DND-41 (cell line): Measurements from ENCODE around the gene FBXO11.
"Not testable (repeated sequence)": the region's sequence is repeated elsewhere in the genome, so short reads cannot be mapped to it uniquely, and the experiment has no call there.

ENCODE experiments used
- ATAC-seq: fragments of 200-7000 bp; cut with Tn5 transposase; 3 replicates; pipeline ENCODE4 v1.9.1; 2021; ENCODE audit warnings: low read depth; ENCODE audit not compliant: insufficient read depth
- DNase-seq: peaks from one replicate; pipeline ENCODE4 v3.0.0-alpha.2; 2020
- H2AFZ ChIP-seq: 2 replicates; pipeline ENCODE4 v1.6.0; 2012; ENCODE audit warnings: low read depth, low read length
- H3K27ac ChIP-seq: 2 replicates; pipeline ENCODE4 v1.5.1; 2012; ENCODE audit warnings: low read length, inconsistent platforms
- H3K27me3 ChIP-seq: fragments of 200-600 bp; sonication (generic); 2 replicates; pipeline ENCODE4 v1.6.0; 2012; ENCODE audit warnings: low read length, mild to moderate bottlenecking, inconsistent platforms; ENCODE audit not compliant: insufficient read depth, poor library complexity
- H3K36me3 ChIP-seq: 2 replicates; pipeline ENCODE4 v1.5.1; 2012; ENCODE audit warnings: low read length, inconsistent platforms; ENCODE audit not compliant: insufficient read depth
- H3K4me1 ChIP-seq: 2 replicates; pipeline ENCODE4 v1.5.1; 2012; ENCODE audit warnings: mild to moderate bottlenecking, low read length; ENCODE audit not compliant: insufficient read depth
- H3K4me2 ChIP-seq: 2 replicates; pipeline ENCODE4 v1.6.0; 2012; ENCODE audit warnings: mild to moderate bottlenecking, moderate library complexity, low read length, inconsistent platforms; ENCODE audit not compliant: insufficient read depth
- H3K4me3 ChIP-seq, 2 experiments: fragments of 200-600 bp in 1 of 2; shearing (Covaris generic) in 1 of 2; 2 replicates each; pipeline ENCODE4 v1.5.1; 2012 to 2016; ENCODE audit warnings: inconsistent platforms in 2 of 2, low read length in 2 of 2, mild to moderate bottlenecking in 2 of 2, low read depth in 1 of 2, moderate library complexity in 1 of 2
- H3K79me2 ChIP-seq: 2 replicates; pipeline ENCODE4 v1.6.0; 2012; ENCODE audit warnings: low read length, inconsistent platforms; ENCODE audit not compliant: insufficient read depth
- H3K9ac ChIP-seq: 2 replicates; pipeline ENCODE4 v1.6.0; 2012; ENCODE audit warnings: low read depth, mild to moderate bottlenecking, inconsistent platforms, low read length, moderate library complexity
- H3K9me3 ChIP-seq: 2 replicates; pipeline ENCODE4 v1.5.1; 2012; ENCODE audit warnings: low read length, moderate library complexity, mild to moderate bottlenecking, inconsistent platforms; ENCODE audit not compliant: insufficient read depth, severe bottlenecking
- H4K20me1 ChIP-seq: 2 replicates; pipeline ENCODE4 v1.6.0; 2012; ENCODE audit warnings: low read length; ENCODE audit not compliant: insufficient read depth
- EZH2 ChIP-seq: IDR thresholded peaks from 3 replicates; pipeline ENCODE4 v1.6.1; 2012; ENCODE audit warnings: borderline replicate concordance, low read depth, mild to moderate bottlenecking, moderate library complexity, low read length, inconsistent platforms; ENCODE audit not compliant: severe bottlenecking
- TF ChIP-seq, protein P1 (sequence below): IDR thresholded peaks from 2 replicates; pipeline ENCODE4 v1.5.1; 2012; ENCODE audit warnings: borderline replicate concordance, low read length, moderate library complexity, mild to moderate bottlenecking; ENCODE audit not compliant: poor library complexity, severe bottlenecking; ENCODE audit errors: extremely low read depth

The FBXO11 gene

DNA sequence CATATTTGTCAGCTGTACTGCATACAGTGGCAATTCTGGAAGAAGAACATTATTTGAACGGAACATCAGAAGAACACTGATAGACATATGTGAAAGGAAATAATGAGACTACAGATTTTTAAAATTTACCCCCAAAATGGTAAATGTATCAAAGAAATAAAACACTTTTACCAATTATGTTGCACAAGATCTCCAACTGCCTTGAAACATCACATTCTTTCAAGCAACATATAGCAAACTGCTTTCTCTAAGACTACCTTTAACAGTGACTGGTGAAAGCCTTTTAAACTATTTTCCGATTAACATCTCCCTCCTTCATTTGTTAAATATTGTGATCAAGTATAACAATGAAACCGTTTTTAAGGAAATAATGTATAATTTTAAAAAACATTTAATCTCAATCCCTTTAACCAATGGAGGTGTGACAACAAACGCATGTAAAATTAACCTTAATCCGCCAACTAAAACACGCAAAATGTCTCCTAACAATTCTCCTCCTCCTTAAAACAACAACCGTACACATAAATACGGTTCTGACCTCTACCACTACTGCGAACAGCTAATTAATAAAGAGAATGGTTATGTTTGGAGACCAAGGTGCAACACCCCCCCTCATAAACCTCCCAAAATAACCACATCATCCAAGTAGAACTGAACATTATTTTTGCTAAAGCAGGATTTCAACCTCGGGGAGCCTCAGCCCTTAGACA lies 2.4 kb downstream of the FBXO11 start:
- peak overlapping the region; percentile 97 for H3K27ac ChIP-seq
- no peak for DNase-seq
- H3K4me1 ChIP-seq = peaks cover 50% of the 10 kb centered on the region
- H3K27me3 ChIP-seq = no peaks in the 10 kb centered on the region
- peak overlapping the region; percentile 76 for H2AFZ ChIP-seq
- peak overlapping the region; percentile 72 for H3K4me2 ChIP-seq
- TF ChIP-seq, protein P1, sequence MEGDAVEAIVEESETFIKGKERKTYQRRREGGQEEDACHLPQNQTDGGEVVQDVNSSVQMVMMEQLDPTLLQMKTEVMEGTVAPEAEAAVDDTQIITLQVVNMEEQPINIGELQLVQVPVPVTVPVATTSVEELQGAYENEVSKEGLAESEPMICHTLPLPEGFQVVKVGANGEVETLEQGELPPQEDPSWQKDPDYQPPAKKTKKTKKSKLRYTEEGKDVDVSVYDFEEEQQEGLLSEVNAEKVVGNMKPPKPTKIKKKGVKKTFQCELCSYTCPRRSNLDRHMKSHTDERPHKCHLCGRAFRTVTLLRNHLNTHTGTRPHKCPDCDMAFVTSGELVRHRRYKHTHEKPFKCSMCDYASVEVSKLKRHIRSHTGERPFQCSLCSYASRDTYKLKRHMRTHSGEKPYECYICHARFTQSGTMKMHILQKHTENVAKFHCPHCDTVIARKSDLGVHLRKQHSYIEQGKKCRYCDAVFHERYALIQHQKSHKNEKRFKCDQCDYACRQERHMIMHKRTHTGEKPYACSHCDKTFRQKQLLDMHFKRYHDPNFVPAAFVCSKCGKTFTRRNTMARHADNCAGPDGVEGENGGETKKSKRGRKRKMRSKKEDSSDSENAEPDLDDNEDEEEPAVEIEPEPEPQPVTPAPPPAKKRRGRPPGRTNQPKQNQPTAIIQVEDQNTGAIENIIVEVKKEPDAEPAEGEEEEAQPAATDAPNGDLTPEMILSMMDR = no peak
- no peak for TF ChIP-seq EZH2
- peaks cover 68% of the 10 kb centered on the region for H3K79me2 ChIP-seq
- no peaks in the 10 kb centered on the region for H3K9me3 ChIP-seq
- peak overlapping the region; percentile 94 for H3K9ac ChIP-seq
- H4K20me1 ChIP-seq = peaks cover 48% of the 10 kb centered on the region
- peaks cover 9% of the 10 kb centered on the region for H3K36me3 ChIP-seq
- no peak for ATAC-seq
- H3K4me3 ChIP-seq = peak overlapping the region; percentile 93 to 96; a peak in 3 of 4 replicates

DNA sequence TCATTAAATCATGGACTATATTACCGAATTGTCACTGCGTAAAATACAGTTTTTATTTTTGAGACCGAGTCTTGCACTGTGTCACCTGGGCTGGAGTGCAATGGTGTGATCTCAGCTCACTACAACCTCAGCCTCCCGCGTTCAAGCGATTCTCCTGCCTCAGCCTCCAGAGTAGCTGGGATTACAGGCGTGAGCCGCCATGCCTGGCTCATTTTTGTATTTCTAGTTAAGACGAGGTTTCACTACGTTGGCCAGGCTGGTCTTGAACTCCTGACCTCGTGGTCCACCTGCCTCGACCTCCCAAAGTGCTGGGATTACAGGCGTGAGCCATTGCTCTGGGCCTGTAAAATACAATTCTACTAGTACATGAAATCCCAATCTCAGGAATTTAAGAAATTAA lies 4.4 kb downstream of the FBXO11 start:
- not testable (repeated sequence) for H3K27me3 ChIP-seq, ATAC-seq, DNase-seq, H2AFZ ChIP-seq, H3K27ac ChIP-seq, H3K9me3 ChIP-seq, H3K9ac ChIP-seq
- 0 out of 4 replicates have a peak overlapping the region, but pooled peaks of 1 of the 2 experiments have one; percentile 93 for H3K4me3 ChIP-seq
- H3K79me2 ChIP-seq = peaks cover 89% of the 10 kb centered on the region
- peak overlapping the region; percentile 72 for H3K4me2 ChIP-seq
- peaks cover 62% of the 10 kb centered on the region for H4K20me1 ChIP-seq
- peaks cover 15% of the 10 kb centered on the region for H3K36me3 ChIP-seq
- H3K4me1 ChIP-seq = peaks cover 36% of the 10 kb centered on the region

DNA sequence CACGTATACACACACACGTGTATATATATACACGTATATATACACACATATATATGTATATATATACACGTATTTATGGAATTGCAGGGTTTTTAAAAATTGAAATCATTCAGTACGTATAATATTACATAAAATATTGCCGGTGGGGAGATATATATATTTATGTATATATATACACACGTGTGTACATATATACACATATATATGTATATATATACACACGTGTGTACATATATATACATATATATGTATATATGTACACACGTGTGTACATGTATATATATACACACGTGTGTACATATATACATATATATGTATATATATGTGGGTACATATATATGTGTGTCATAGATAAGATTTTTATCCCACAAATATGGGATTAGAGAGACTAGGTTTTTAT lies 5.4 kb downstream of the FBXO11 start:
- ATAC-seq (no peak), DNase-seq (no peak)
- no peaks in the 10 kb centered on the region for H3K9me3 ChIP-seq
- peaks cover 40% of the 10 kb centered on the region for H3K4me1 ChIP-seq
- H3K27me3 ChIP-seq = no peaks in the 10 kb centered on the region
- H3K4me2 ChIP-seq = no peak overlapping the region; the same call in 1 of the 2 replicates
- no peak overlapping the region for H3K9ac ChIP-seq
- no peak overlapping the region for H3K4me3 ChIP-seq
- TF ChIP-seq, protein P1 = no peak
- no peak for TF ChIP-seq EZH2
- H3K27ac ChIP-seq = no peak overlapping the region
- peaks cover 68% of the 10 kb centered on the region for H4K20me1 ChIP-seq
- peaks cover 15% of the 10 kb centered on the region for H3K36me3 ChIP-seq
- no peak overlapping the region for H2AFZ ChIP-seq
- H3K79me2 ChIP-seq = peaks cover 99% of the 10 kb centered on the region

DNA sequence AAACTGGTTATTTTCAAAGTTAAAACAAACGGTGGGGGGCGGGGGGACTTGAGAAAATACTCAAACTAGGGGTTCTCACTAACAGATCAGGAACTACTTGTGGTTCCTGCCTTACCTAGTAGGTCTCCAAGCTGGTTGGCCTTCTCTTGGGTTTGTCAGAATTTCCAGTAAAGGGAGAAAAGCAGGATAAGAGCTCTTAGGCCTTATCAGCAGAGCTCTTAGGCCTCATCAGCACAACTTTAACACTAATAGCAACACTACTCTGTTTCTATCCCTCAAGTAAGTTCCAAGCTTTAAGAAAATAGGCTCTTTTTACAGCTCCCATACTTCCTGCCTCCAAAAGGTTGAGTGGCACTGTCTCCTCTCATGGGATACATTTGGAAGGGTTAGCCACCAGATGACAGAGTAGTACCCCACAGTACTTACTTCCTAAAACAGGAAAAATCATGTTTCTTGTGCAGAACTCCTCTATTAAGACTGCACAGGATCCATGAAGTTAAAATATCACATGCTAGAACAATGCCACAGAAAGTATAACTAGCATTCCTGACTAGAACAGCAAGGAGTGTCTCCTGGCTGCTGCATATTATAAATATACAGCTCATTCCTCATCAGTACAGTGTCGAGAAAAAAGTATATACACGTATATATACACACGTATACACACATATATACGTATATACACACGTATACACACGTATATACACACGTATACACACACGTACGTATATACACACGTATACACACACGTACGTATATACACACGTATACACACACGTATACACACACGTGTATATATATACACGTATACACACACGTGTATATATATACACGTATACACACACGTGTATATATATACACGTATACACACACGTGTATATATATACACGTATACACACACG lies 6.1 kb downstream of the FBXO11 start:
- Histone ChIP-seq H3K4me2 (peak overlapping the region; percentile 24; the same call in 1 of the 2 replicates), H4K20me1 (peaks cover 71% of the 10 kb centered on the region), H3K9ac (no peak overlapping the region), H2AFZ (no peak overlapping the region), H3K4me3 (no peak overlapping the region), H3K79me2 (peaks cover 99% of the 10 kb centered on the region), H3K9me3 (no peaks in the 10 kb centered on the region), H3K27me3 (no peaks in the 10 kb centered on the region), H3K36me3 (peaks cover 15% of the 10 kb centered on the region), H3K27ac (0 out of 2 replicates have a peak overlapping the region, but pooled peaks have one; percentile 9), H3K4me1 (peaks cover 40% of the 10 kb centered on the region)
- TF ChIP-seq, protein P1 = no peak
- no peak for TF ChIP-seq EZH2
- DNase-seq (no peak), ATAC-seq (no peak)
